ENCODE results near the gene PYCARD.

PYCARD gene

DNA sequence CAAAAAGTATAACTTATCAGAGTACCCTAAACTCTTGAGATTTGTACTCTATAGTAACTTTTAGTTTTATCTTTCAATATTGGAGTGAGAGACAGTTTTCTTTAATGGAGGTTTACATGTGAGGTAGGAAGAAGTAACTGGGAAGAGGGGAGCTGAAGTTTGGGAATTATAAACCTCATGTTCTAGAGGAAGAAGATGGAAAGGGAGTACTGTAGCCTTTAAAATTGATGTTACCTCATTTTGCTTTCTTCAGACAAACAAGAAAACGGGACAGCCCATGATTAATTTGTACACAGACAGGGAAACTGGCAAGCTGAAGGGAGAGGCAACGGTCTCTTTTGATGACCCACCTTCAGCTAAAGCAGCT, 13.2 kb downstream of the PYCARD start:
- H3K4me3 ChIP-seq (ENCODE audit: low read depth, low read length), result no peak overlapping the region
- DNase-seq (ENCODE audit: low read depth), result no peak
- TF ChIP-seq, protein P1, sequence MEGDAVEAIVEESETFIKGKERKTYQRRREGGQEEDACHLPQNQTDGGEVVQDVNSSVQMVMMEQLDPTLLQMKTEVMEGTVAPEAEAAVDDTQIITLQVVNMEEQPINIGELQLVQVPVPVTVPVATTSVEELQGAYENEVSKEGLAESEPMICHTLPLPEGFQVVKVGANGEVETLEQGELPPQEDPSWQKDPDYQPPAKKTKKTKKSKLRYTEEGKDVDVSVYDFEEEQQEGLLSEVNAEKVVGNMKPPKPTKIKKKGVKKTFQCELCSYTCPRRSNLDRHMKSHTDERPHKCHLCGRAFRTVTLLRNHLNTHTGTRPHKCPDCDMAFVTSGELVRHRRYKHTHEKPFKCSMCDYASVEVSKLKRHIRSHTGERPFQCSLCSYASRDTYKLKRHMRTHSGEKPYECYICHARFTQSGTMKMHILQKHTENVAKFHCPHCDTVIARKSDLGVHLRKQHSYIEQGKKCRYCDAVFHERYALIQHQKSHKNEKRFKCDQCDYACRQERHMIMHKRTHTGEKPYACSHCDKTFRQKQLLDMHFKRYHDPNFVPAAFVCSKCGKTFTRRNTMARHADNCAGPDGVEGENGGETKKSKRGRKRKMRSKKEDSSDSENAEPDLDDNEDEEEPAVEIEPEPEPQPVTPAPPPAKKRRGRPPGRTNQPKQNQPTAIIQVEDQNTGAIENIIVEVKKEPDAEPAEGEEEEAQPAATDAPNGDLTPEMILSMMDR (IDR thresholded peaks at IDR 0.05; ENCODE audit: insufficient read depth, low read depth, low read length, missing control alignments), result no peak

DNA sequence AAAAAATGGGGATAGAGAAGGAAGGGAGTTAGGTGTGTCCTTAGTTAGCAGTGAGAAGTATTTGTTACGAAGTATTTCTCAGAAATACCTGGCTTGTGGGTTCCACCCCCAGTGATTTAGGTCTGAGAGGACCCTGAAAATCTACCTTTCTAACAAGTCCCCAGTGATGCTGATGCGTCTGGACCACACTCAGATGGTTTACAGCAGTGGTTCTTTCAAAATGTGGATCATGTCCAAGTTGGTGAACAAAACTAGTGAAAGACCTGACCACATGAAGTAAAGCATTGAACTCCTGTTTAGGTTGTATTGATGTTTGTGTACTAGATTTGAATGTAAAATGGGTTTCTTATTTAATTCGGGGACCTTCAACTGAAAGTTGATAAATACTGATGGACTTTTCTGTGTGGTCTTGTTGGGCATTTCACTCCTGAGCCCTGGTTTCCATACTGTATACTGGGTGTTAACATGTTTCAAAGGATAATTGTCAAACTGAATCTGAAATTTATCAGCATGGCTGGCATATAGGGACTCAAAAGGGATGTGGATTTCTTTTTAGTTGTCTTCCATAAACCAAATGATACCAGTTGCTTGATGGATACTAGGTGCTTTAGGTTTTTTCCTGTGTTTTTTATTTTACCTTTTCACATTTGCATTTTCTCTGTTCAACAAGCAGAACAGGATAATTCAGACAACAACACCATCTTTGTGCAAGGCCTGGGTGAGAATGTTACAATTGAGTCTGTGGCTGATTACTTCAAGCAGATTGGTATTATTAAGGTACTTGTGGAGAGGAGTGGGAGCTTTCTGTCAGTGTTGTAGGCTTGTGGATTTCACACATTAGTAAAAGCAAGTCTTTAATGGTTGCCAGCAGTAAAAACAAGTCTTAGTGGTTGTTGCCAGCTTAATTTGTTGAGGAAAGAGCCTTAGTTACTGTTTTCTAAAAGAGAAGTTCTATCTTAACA, 13.8 kb downstream of the PYCARD start:
- no peak overlapping the region for H3K4me3 ChIP-seq (ENCODE audit: low read depth, low read length)
- TF ChIP-seq, protein P1 (IDR thresholded peaks at IDR 0.05; ENCODE audit: insufficient read depth, low read depth, low read length, missing control alignments), result no peak
- DNase-seq (ENCODE audit: low read depth), result no peak

DNA sequence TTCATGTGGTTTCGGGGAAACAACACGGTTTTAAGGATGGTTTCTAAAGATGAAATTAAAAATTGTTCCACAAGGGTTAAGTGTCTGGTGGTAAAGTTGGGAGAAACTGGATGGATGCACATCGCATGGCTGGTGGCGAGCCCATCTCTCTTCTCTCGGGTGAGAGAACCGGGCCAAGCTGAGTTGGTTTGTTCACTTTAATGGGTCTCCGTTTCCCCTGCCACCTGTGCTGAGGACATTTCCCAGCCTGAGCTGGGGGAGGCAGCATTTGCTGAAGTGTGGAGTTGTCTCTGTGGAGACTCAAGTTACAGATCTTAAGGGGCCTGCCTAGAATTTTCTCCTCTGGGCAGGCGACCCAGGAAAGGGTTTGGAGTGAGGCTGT, 14.8 kb downstream of the PYCARD start:
- no peak overlapping the region for H3K4me3 ChIP-seq (ENCODE audit: low read depth, low read length)

DNA sequence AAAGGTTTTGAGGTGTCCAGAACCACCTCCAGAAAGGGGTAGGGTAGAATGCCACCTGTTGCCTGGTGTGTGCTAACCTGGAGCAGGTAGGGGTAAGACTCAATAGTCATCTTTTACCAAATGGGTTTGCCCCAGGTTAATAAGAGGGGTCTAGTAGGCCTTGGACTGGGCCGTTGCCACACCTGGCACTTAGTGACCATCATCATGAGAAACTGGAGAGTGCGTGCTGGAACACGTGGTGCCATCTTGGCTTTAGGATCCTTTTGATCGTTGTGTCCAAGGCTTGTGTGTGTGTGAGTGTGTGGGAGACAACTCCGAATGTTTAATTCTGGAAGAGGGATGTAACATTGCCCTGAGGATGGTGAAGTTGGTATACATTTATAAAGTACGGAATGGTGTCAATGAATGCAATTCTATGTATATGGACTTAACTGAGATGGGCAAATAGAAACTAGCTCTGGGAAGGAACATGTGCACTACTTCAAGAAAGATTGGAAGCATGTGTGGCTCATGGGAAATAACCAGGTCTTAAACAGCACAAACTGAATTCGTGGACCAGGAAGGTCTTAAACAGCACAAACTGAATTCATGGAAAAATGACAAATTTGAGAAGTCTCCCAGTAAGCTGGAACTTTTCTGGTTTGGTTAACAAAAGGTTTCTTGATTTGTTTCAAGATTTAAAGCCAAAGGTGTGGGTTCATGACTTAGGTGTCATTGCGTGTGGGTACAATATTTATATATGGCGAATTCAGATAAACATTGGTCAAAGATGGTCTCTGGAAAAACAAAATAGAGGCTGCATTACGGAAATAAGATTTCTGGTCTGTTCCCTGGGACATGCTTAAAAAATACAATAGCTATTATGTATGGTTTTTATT, 15.4 kb downstream of the PYCARD start:
- TF ChIP-seq, protein P1 (IDR thresholded peaks at IDR 0.05; ENCODE audit: insufficient read depth, low read depth, low read length, missing control alignments), result no peak
- no peak overlapping the region for H3K4me3 ChIP-seq (ENCODE audit: low read depth, low read length)
- DNase-seq (ENCODE audit: low read depth), result no peak

More for the DNA sequence above, 14.8 kb downstream of the PYCARD start:
- no peak for DNase-seq (ENCODE audit: low read depth)
- TF ChIP-seq, protein P1 (IDR thresholded peaks at IDR 0.05; ENCODE audit: insufficient read depth, low read depth, low read length, missing control alignments), result no peak

DNA sequence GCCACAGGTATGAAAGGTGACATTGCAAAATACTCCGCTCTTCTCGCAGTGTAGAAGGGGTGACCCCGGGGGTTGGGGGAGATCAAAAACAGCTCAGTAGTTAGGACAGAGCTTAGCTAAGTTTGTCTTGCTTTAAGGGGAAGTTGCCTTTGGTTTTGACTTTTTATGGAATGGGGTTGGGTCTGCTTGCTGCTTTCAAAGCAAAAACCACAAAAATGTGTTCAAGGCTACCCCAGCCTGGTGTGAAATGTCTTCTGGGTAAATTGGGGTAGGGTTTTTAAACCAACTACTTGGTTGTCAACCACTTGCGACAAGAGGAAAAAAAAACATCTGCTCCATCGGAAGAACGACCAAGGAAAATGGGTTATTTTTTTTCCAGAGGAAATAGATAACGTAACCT, 16.4 kb downstream of the PYCARD start:
- no peak for DNase-seq (ENCODE audit: low read depth)
- H3K4me3 ChIP-seq (ENCODE audit: low read depth, low read length), result no peak overlapping the region
- TF ChIP-seq, protein P1 (IDR thresholded peaks at IDR 0.05; ENCODE audit: insufficient read depth, low read depth, low read length, missing control alignments), result no peak

DNA sequence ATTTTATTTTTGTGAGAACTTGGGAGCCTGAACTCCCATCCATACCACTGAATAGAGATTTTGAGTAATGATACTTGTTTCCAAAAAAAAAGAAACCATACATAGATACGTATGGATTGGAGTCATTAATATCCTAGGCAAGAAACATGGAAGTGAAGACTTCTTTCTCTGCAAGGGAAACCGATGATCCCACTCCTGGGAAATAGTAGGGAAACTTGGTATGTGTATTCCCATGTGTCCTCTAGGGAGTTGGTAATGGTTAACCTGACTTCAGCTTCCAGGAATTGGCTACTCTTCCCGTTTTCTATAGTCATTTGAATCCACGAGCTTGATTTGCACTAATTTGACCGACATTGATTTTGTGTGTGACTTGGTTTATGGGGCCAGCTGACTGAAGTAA, 17.2 kb downstream of the PYCARD start:
- no peak overlapping the region for H3K4me3 ChIP-seq (ENCODE audit: low read depth, low read length)
- no peak for DNase-seq (ENCODE audit: low read depth)
- TF ChIP-seq, protein P1 (IDR thresholded peaks at IDR 0.05; ENCODE audit: insufficient read depth, low read depth, low read length, missing control alignments), result no peak

Data from GM12865 (cell line).